Suprapubic skin (tissue), 4 donors: ENCODE data around the gene TSC22D1. TPM values are rescaled to one million over a fixed set of nuclear protein-coding genes. Genes with fewer than 3 reads are reported as not detected.

Source experiments
- DNase-seq, 2 donors: peaks; one replicate each; pipeline ENCODE4 v3.0.0-alpha.2; 2019; ENCODE audit warnings: low spot score in 2 of 2
- H3K27ac ChIP-seq: fragments of 200-600 bp; sonication (generic); one replicate; pipeline ENCODE4 v1.5.1; 2019
- H3K27me3 ChIP-seq: fragments of 200-600 bp; sonication (generic); one replicate; pipeline ENCODE4 v1.5.1; 2019
- H3K36me3 ChIP-seq: fragments of 200-600 bp; sonication (generic); one replicate; pipeline ENCODE4 v1.5.1; 2019
- H3K4me1 ChIP-seq: fragments of 200-600 bp; sonication (generic); one replicate; pipeline ENCODE4 v1.5.1; 2019
- H3K4me3 ChIP-seq: fragments of 200-600 bp; sonication (generic); one replicate; pipeline ENCODE4 v1.5.1; 2019; ENCODE audit warnings: mild to moderate bottlenecking
- H3K9me3 ChIP-seq: fragments of 200-600 bp; sonication (generic); one replicate; pipeline ENCODE4 v1.5.1; 2019
- CTCF ChIP-seq, 2 donors: fragments of 200-600 bp in 1 of 2; fragments of 450-650 bp in 1 of 2; sonication (generic) in 1 of 2; IDR thresholded peaks; one replicate each; pipeline ENCODE4 v1.5.1; 2016 to 2019; ENCODE audit warnings: antibody characterized with exemption in 2 of 2, mild to moderate bottlenecking in 1 of 2, moderate library complexity in 1 of 2
- EP300 ChIP-seq: sonication (generic); formaldehyde crosslinking; IDR thresholded peaks from one replicate; pipeline ENCODE4 v1.6.1; 2017; ENCODE audit warnings: antibody characterized with exemption
- POLR2A ChIP-seq, 2 donors: fragments of 450-650 bp; IDR thresholded peaks; one replicate each; pipeline ENCODE4 v1.6.1; 2017; ENCODE audit warnings: antibody characterized with exemption in 2 of 2, mild to moderate bottlenecking in 2 of 2, moderate library complexity in 2 of 2
- POLR2AphosphoS5 ChIP-seq, 3 donors: sonication (generic); formaldehyde crosslinking; IDR thresholded peaks; one replicate each; pipeline ENCODE4 v1.6.1; 2017; ENCODE audit warnings: antibody characterized with exemption in 3 of 3
- WGBS: methylation state at CpG from one replicate; pipeline ENCODE4 v1.1.5; 2018; 5-methylcytosine and 5-hydroxymethylcytosine counted together
- total RNA-seq, 4 donors: library from RNA; depleted of rRNA; stranded (reverse); fragments of >200 nt; gene quantifications; one replicate each; pipeline ENCODE4 v1.1.0, GENCODE V29; 2016

Gene TSC22D1
- total RNA-seq, 4 donors from 2014 or later, result 70.3 to 135 (median 92.1) TPM

- DNase-seq, result no peak
- Histone ChIP-seq H3K36me3 (no peaks in the 10 kb centered on the region), H3K4me3 (no peak overlapping the region), H3K9me3 (no peaks in the 10 kb centered on the region), H3K4me1 (no peaks in the 10 kb centered on the region), H3K27ac (no peak overlapping the region), H3K27me3 (no peaks in the 10 kb centered on the region)
- TF ChIP-seq POLR2AphosphoS5 (IDR thresholded peaks at IDR 0.05) (no peak), CTCF (IDR thresholded peaks at IDR 0.05) (no peak), EP300 (no peak), POLR2A (IDR thresholded peaks at IDR 0.05) (no peak)
- WGBS, result 94% methylated on average over 2 of the region's 2 CpGs
Measured at GRCh38 chr13:44448373-44448772, 127.8 kb downstream of the TSC22D1 start.

GRCh38 chr13:44447783-44448321 is 128.3 kb downstream of the TSC22D1 start:
- no peak for DNase-seq
- TF ChIP-seq EP300 (no peak), CTCF (IDR thresholded peaks at IDR 0.05) (no peak), POLR2A (IDR thresholded peaks at IDR 0.05) (no peak), POLR2AphosphoS5 (IDR thresholded peaks at IDR 0.05) (no peak)
- H3K27me3 ChIP-seq, result no peaks in the 10 kb centered on the region
- no peaks in the 10 kb centered on the region for H3K9me3 ChIP-seq
- 91% methylated on average over 2 of the region's 2 CpGs for WGBS
- no peak overlapping the region for H3K4me3 ChIP-seq
- no peaks in the 10 kb centered on the region for H3K36me3 ChIP-seq
- H3K4me1 ChIP-seq, result no peaks in the 10 kb centered on the region
- H3K27ac ChIP-seq, result no peak overlapping the region

- TF ChIP-seq EP300, result no peak
- no peak for TF ChIP-seq POLR2A (IDR thresholded peaks at IDR 0.05)
- no peak for TF ChIP-seq POLR2AphosphoS5 (IDR thresholded peaks at IDR 0.05)
- TF ChIP-seq CTCF (IDR thresholded peaks at IDR 0.05), result no peak
- H3K27ac ChIP-seq, result no peak overlapping the region
- 56% methylated on average over 10 of the region's 10 CpGs for WGBS
- peaks cover 11% of the 10 kb centered on the region for H3K4me1 ChIP-seq
- no peaks in the 10 kb centered on the region for H3K36me3 ChIP-seq
- H3K27me3 ChIP-seq, result no peaks in the 10 kb centered on the region
- H3K4me3 ChIP-seq, result no peak overlapping the region
- no peaks in the 10 kb centered on the region for H3K9me3 ChIP-seq
- DNase-seq, result no peak
Measured at GRCh38 chr13:44440046-44440608, 136.0 kb downstream of the TSC22D1 start.

- H3K27ac ChIP-seq, result no peak overlapping the region
- H3K4me1 ChIP-seq, result peaks cover 14% of the 10 kb centered on the region
- peaks cover 2% of the 10 kb centered on the region for H3K36me3 ChIP-seq
- TF ChIP-seq POLR2A (IDR thresholded peaks at IDR 0.05) (no peak), EP300 (no peak), CTCF (IDR thresholded peaks at IDR 0.05) (no peak), POLR2AphosphoS5 (IDR thresholded peaks at IDR 0.05) (no peak)
- WGBS, result 62% methylated on average over 4 of the region's 4 CpGs
- H3K4me3 ChIP-seq, result no peak overlapping the region
- H3K27me3 ChIP-seq, result no peaks in the 10 kb centered on the region
- no peaks in the 10 kb centered on the region for H3K9me3 ChIP-seq
- DNase-seq, result no peak
Measured at GRCh38 chr13:44439452-44440024, 136.6 kb downstream of the TSC22D1 start.

- Histone ChIP-seq H3K27ac (no peak overlapping the region), H3K36me3 (peaks cover 13% of the 10 kb centered on the region), H3K27me3 (no peaks in the 10 kb centered on the region), H3K4me1 (peaks cover 27% of the 10 kb centered on the region), H3K4me3 (no peak overlapping the region), H3K9me3 (no peaks in the 10 kb centered on the region)
- TF ChIP-seq CTCF (IDR thresholded peaks at IDR 0.05) (no peak), EP300 (no peak), POLR2AphosphoS5 (IDR thresholded peaks at IDR 0.05) (no peak), POLR2A (IDR thresholded peaks at IDR 0.05) (no peak)
- DNase-seq, result no peak
- 17% methylated on average over 3 of the region's 3 CpGs for WGBS
Measured at GRCh38 chr13:44438234-44438579, 137.9 kb downstream of the TSC22D1 start.
